GM12875 (cell line): ENCODE data around the gene ISOC2.

Experiments
- H3K4me3 ChIP-seq: one replicate; pipeline ENCODE4 v1.5.1; 2011; ENCODE audit warnings: low read depth, low read length, control low read depth
- CTCF ChIP-seq: IDR thresholded peaks from 2 replicates; pipeline ENCODE4 v1.5.1; 2011; ENCODE audit warnings: low read depth, mild to moderate bottlenecking, control low read depth, inconsistent platforms, low read length, moderate library complexity, borderline replicate concordance; ENCODE audit not compliant: insufficient read depth

The ISOC2 gene

GRCh38 chr19:55473225-55474012 lies 12.0 kb upstream of the ISOC2 start:
- TF ChIP-seq CTCF, result no peak
- H3K4me3 ChIP-seq, result no peak overlapping the region

- TF ChIP-seq CTCF, result no peak
- no peak overlapping the region for H3K4me3 ChIP-seq
Measured at GRCh38 chr19:55472463-55472862, 11.0 kb upstream of the ISOC2 start.

GRCh38 chr19:55471266-55471665 lies 9.8 kb upstream of the ISOC2 start:
- TF ChIP-seq CTCF, result no peak
- H3K4me3 ChIP-seq, result no peak overlapping the region

GRCh38 chr19:55468054-55468393 lies 6.6 kb upstream of the ISOC2 start:
- TF ChIP-seq CTCF, result no peak
- no peak overlapping the region for H3K4me3 ChIP-seq

- no peak overlapping the region for H3K4me3 ChIP-seq
- TF ChIP-seq CTCF, result peak; percentile 98
Measured at GRCh38 chr19:55467236-55468053, 6.0 kb upstream of the ISOC2 start.

GRCh38 chr19:55466241-55466614 lies 4.8 kb upstream of the ISOC2 start:
- no peak for TF ChIP-seq CTCF

More at GRCh38 chr19:55466241-55466614, 4.8 kb upstream of the ISOC2 start:
- H3K4me3 ChIP-seq, result no peak overlapping the region
